Measurements from ENCODE around the gene COL25A1. TPM values are rescaled to one million over a fixed set of nuclear protein-coding genes. Genes with fewer than 3 reads are reported as not detected.
"Not testable (repeated sequence)": the region's sequence is repeated elsewhere in the genome, so short reads cannot be mapped to it uniquely, and the experiment has no call there.

The COL25A1 gene
- total and polyA plus RNA-seq, 5 donors: 0.22 to 0.77 (median 0.31) TPM

- Histone ChIP-seq H3K9me3 (ENCODE audit: control insufficient read depth, low read length) (no peaks in the 10 kb centered on the region), H3K4me3 (ENCODE audit: low read length) (no peak overlapping the region), H3K4me1 (ENCODE audit: control insufficient read depth, insufficient read depth, low read length) (peaks cover 1% of the 10 kb centered on the region), H3K27ac (ENCODE audit: low read length) (no peak overlapping the region), H3K27me3 (ENCODE audit: control insufficient read depth, insufficient read depth) (no peaks in the 10 kb centered on the region)
- intact Hi-C loops (cut with DNase I): no loop called here
- 12% methylated on average over 1 of the region's 1 CpG for WGBS
- ATAC-seq (no peak), DNase-seq (no peak)
Observed at GRCh38 chr4:109009909-109010308, 292.5 kb downstream of the COL25A1 start.

GRCh38 chr4:109007976-109008375 is 294.5 kb downstream of the COL25A1 start:
- H3K9me3 ChIP-seq (ENCODE audit: control insufficient read depth, low read length): no peaks in the 10 kb centered on the region
- WGBS: 51% methylated on average over 2 of the region's 2 CpGs
- DNase-seq (no peak), ATAC-seq (no peak)
- no peak overlapping the region for H3K4me3 ChIP-seq (ENCODE audit: low read length)
- H3K27ac ChIP-seq (ENCODE audit: low read length): no peak overlapping the region
- H3K27me3 ChIP-seq (ENCODE audit: control insufficient read depth, insufficient read depth): no peaks in the 10 kb centered on the region
- intact Hi-C loops (cut with DNase I): no loop called here
- peaks cover 1% of the 10 kb centered on the region for H3K4me1 ChIP-seq (ENCODE audit: control insufficient read depth, insufficient read depth, low read length)

- H3K4me3 ChIP-seq (ENCODE audit: low read length): no peak overlapping the region
- no peak for ATAC-seq
- H3K27ac ChIP-seq (ENCODE audit: low read length): no peak overlapping the region
- DNase-seq: no peak
- no peaks in the 10 kb centered on the region for H3K9me3 ChIP-seq (ENCODE audit: control insufficient read depth, low read length)
- H3K27me3 ChIP-seq (ENCODE audit: control insufficient read depth, insufficient read depth): no peaks in the 10 kb centered on the region
- peaks cover 1% of the 10 kb centered on the region for H3K4me1 ChIP-seq (ENCODE audit: control insufficient read depth, insufficient read depth, low read length)
- 79% methylated on average over 1 of the region's 1 CpG for WGBS
- intact Hi-C loops (cut with DNase I): no loop called here
Observed at GRCh38 chr4:109005523-109005922, 296.9 kb downstream of the COL25A1 start.

GRCh38 chr4:109004418-109004817 is 298.0 kb downstream of the COL25A1 start:
- H3K9me3 ChIP-seq (ENCODE audit: control insufficient read depth, low read length): no peaks in the 10 kb centered on the region
- H3K27me3 ChIP-seq (ENCODE audit: control insufficient read depth, insufficient read depth): no peaks in the 10 kb centered on the region
- H3K4me3 ChIP-seq (ENCODE audit: low read length): no peak overlapping the region
- no peaks in the 10 kb centered on the region for H3K4me1 ChIP-seq (ENCODE audit: control insufficient read depth, insufficient read depth, low read length)
- intact Hi-C loops (cut with DNase I): no loop called here
- ATAC-seq (no peak), DNase-seq (no peak)
- WGBS: 74% methylated on average over 4 of the region's 4 CpGs
- H3K27ac ChIP-seq (ENCODE audit: low read length): no peak overlapping the region

- no peak for DNase-seq
- no peak for ATAC-seq
- Histone ChIP-seq H3K27me3 (ENCODE audit: control insufficient read depth, insufficient read depth) (no peaks in the 10 kb centered on the region), H3K27ac (ENCODE audit: low read length) (no peak overlapping the region), H3K4me3 (ENCODE audit: low read length) (no peak overlapping the region), H3K9me3 (ENCODE audit: control insufficient read depth, low read length) (no peaks in the 10 kb centered on the region), H3K4me1 (ENCODE audit: control insufficient read depth, insufficient read depth, low read length) (no peaks in the 10 kb centered on the region)
- intact Hi-C loops (cut with DNase I): no loop called here
- WGBS: 87% methylated on average over 2 of the region's 2 CpGs
Observed at GRCh38 chr4:109003964-109004363, 298.5 kb downstream of the COL25A1 start.

GRCh38 chr4:108991551-108992328 is 310.7 kb downstream of the COL25A1 start:
- intact Hi-C loops (cut with DNase I): no loop called here
- H3K4me3 ChIP-seq (ENCODE audit: low read length): no peak overlapping the region
- no peak for DNase-seq
- no peak overlapping the region for H3K27ac ChIP-seq (ENCODE audit: low read length)
- H3K4me1 ChIP-seq (ENCODE audit: control insufficient read depth, insufficient read depth, low read length): no peaks in the 10 kb centered on the region
- H3K27me3 ChIP-seq (ENCODE audit: control insufficient read depth, insufficient read depth): no peaks in the 10 kb centered on the region
- 87% methylated on average over 5 of the region's 5 CpGs for WGBS
- no peak for ATAC-seq
- H3K9me3 ChIP-seq (ENCODE audit: control insufficient read depth, low read length): no peaks in the 10 kb centered on the region

GRCh38 chr4:108988464-108989195 is 313.8 kb downstream of the COL25A1 start:
- no peaks in the 10 kb centered on the region for H3K4me1 ChIP-seq (ENCODE audit: control insufficient read depth, insufficient read depth, low read length)
- 71% methylated on average over 5 of the region's 5 CpGs for WGBS

GRCh38 chr4:108984495-108984894 is 318.0 kb downstream of the COL25A1 start:
- H3K4me1 ChIP-seq (ENCODE audit: control insufficient read depth, insufficient read depth, low read length); intact Hi-C loops (cut with DNase I); ATAC-seq; H3K4me3 ChIP-seq (ENCODE audit: low read length); H3K27me3 ChIP-seq (ENCODE audit: control insufficient read depth, insufficient read depth); H3K9me3 ChIP-seq (ENCODE audit: control insufficient read depth, low read length); H3K27ac ChIP-seq (ENCODE audit: low read length); DNase-seq: not testable (repeated sequence)
- 97% methylated on average over 30 of the region's 30 CpGs for WGBS

More at GRCh38 chr4:108988464-108989195, 313.8 kb downstream of the COL25A1 start:
- Histone ChIP-seq H3K27ac (ENCODE audit: low read length) (no peak overlapping the region), H3K9me3 (ENCODE audit: control insufficient read depth, low read length) (no peaks in the 10 kb centered on the region), H3K4me3 (ENCODE audit: low read length) (no peak overlapping the region), H3K27me3 (ENCODE audit: control insufficient read depth, insufficient read depth) (no peaks in the 10 kb centered on the region)
- intact Hi-C loops (cut with DNase I): no loop called here
- DNase-seq: no peak
- no peak for ATAC-seq

GRCh38 chr4:108982402-108983185 is 319.9 kb downstream of the COL25A1 start:
- ATAC-seq: no peak
- 89% methylated on average over 6 of the region's 6 CpGs for WGBS
- Histone ChIP-seq H3K27ac (ENCODE audit: low read length) (no peak overlapping the region), H3K4me1 (ENCODE audit: control insufficient read depth, insufficient read depth, low read length) (no peaks in the 10 kb centered on the region), H3K27me3 (ENCODE audit: control insufficient read depth, insufficient read depth) (no peaks in the 10 kb centered on the region), H3K4me3 (ENCODE audit: low read length) (no peak overlapping the region), H3K9me3 (ENCODE audit: control insufficient read depth, low read length) (no peaks in the 10 kb centered on the region)
- intact Hi-C loops (cut with DNase I): no loop called here
- DNase-seq: no peak

GRCh38 chr4:108980455-108981239 is 321.8 kb downstream of the COL25A1 start:
- no peak overlapping the region for H3K4me3 ChIP-seq (ENCODE audit: low read length)
- H3K27ac ChIP-seq (ENCODE audit: low read length): no peak overlapping the region
- DNase-seq (no peak), ATAC-seq (no peak)
- WGBS: 82% methylated on average over 10 of the region's 10 CpGs
- no peaks in the 10 kb centered on the region for H3K27me3 ChIP-seq (ENCODE audit: control insufficient read depth, insufficient read depth)
- H3K9me3 ChIP-seq (ENCODE audit: control insufficient read depth, low read length): no peaks in the 10 kb centered on the region
- H3K4me1 ChIP-seq (ENCODE audit: control insufficient read depth, insufficient read depth, low read length): no peaks in the 10 kb centered on the region
- intact Hi-C loops (cut with DNase I): no loop called here
